ENCODE results near the gene FHAD1. TPM values are rescaled to one million over a fixed set of nuclear protein-coding genes. Genes with fewer than 3 reads are reported as not detected.
A peak's percentile ranks its signal among the peaks of the same experiment; 100 is the strongest.

FHAD1 gene
- total and polyA plus RNA-seq, 11 donors, result 0.06 to 1.1 (median 0.12) TPM; not detected in 4

DNA sequence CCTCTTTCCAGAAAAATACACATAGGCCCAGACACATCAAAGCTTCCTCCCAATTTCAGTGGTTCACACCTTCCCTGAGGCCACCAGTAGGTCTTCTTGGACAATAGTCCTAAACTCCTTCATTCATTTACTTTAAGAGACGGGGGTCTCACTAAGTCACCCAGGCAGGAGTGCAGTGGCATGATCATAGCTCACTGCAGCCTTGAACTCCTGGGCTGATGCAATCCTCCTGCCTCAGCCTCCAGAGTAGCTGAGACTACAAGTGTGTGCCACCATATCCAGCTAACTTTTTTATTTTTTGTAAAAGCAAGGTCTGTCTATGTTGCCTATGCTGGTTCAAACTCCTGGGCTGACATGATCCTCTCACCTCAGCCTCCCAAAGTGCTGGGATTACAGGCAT, 8.2 kb upstream of the FHAD1 start:
- intact Hi-C loops (cut with DNase I), result no loop called here
- no peak overlapping the region for H3K4me3 ChIP-seq
- no peaks in the 10 kb centered on the region for H3K4me1 ChIP-seq
- H3K36me3 ChIP-seq, result no peaks in the 10 kb centered on the region
- peaks cover 0 to 6% (median 0%) of the 10 kb centered on the region in 9 donors for H3K27me3 ChIP-seq
- WGBS, 4 donors, result 93 to 100% (median 99%) methylated on average over 1 of the region's 1 CpG
- no peaks in the 10 kb centered on the region for H3K9me3 ChIP-seq
- TF ChIP-seq, protein P1, sequence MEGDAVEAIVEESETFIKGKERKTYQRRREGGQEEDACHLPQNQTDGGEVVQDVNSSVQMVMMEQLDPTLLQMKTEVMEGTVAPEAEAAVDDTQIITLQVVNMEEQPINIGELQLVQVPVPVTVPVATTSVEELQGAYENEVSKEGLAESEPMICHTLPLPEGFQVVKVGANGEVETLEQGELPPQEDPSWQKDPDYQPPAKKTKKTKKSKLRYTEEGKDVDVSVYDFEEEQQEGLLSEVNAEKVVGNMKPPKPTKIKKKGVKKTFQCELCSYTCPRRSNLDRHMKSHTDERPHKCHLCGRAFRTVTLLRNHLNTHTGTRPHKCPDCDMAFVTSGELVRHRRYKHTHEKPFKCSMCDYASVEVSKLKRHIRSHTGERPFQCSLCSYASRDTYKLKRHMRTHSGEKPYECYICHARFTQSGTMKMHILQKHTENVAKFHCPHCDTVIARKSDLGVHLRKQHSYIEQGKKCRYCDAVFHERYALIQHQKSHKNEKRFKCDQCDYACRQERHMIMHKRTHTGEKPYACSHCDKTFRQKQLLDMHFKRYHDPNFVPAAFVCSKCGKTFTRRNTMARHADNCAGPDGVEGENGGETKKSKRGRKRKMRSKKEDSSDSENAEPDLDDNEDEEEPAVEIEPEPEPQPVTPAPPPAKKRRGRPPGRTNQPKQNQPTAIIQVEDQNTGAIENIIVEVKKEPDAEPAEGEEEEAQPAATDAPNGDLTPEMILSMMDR (IDR thresholded peaks at IDR 0.05), result no peak
- TF ChIP-seq POLR2A (IDR thresholded peaks at IDR 0.05), result no peak
- DNase-seq, result no peak
- no peak for ATAC-seq
- H3K27ac ChIP-seq, result no peak overlapping the region

DNA sequence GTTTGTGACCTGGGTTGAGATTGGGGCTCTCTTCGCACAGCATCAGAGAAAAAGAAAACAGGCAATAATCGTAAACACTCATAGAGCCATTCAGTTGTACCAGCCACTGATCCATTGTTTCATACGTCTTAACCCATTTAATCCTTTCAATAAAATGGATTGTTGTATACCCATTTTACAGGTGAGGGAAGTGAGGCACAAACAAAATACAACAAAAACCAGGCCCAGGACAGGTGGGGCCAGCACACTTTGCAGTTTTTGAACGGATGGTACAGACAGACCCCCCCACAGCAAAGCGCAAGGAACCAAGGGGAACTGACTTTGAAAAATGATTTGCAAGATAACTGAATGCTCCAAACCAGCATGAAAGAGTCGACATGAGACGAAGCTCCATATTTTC, 4.3 kb upstream of the FHAD1 start:
- 87 to 93% (median 88%) methylated on average over 7 of the region's 7 CpGs for WGBS, 4 donors
- DNase-seq (no peak), ATAC-seq (no peak)
- TF ChIP-seq POLR2A (IDR thresholded peaks at IDR 0.05), result no peak
- TF ChIP-seq, protein P1 (IDR thresholded peaks at IDR 0.05), result no peak
- no peaks in the 10 kb centered on the region for H3K36me3 ChIP-seq
- no peak overlapping the region for H3K4me3 ChIP-seq
- intact Hi-C loops (cut with DNase I), result no loop called here
- peaks cover 0 to 15% (median 7%) of the 10 kb centered on the region in 9 donors for H3K27me3 ChIP-seq
- peak overlapping the region in 1 of 12 donors; percentile 55 for H3K27ac ChIP-seq
- H3K4me1 ChIP-seq, result peaks cover 0 to 14% (median 4%) of the 10 kb centered on the region in 12 donors
- no peaks in the 10 kb centered on the region for H3K9me3 ChIP-seq

DNA sequence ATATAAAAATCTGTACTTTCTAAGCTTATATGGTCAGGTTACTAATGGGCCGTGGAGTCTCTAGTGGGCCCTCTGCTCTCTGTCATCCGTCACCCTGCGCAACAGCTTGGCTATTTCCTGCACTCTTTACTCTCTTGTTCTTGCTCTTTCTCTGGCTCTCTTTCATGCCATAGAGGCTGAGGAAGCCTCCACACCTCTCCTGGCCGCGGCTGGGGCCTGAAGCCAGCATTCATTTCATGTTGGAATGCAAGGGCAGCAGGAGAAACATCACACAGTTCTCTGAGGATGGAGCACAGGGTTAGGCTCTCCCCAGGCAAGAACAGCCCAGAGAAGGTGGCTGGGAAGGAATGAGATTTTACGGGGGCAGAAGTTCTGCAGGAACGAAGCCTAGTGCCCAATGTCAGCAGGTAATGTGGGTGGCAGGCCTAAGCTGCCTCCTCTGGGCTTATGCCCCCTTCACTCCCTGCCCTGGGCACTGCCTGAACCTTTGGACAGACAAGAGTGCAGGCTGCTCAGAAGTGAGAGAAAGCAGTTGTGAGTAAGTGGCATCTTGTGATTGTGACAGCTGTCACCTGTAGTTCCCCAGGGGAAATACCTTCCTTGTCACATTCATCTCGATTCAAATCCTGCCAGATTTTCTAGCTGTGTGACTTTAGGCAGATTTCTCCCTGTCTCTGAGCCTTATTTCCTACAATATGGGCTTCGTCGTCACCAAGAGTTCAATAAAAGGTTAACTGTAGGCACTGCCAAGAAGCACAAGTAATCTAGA, 3.6 kb upstream of the FHAD1 start:
- no peak for TF ChIP-seq POLR2A (IDR thresholded peaks at IDR 0.05)
- TF ChIP-seq, protein P1 (IDR thresholded peaks at IDR 0.05), result no peak
- Histone ChIP-seq H3K27me3 (peaks cover 0 to 19% (median 7%) of the 10 kb centered on the region in 9 donors), H3K27ac (peak overlapping the region in 1 of 12 donors; percentile 55), H3K36me3 (no peaks in the 10 kb centered on the region), H3K9me3 (no peaks in the 10 kb centered on the region), H3K4me1 (peaks cover 0 to 18% (median 4%) of the 10 kb centered on the region in 12 donors), H3K4me3 (no peak overlapping the region)
- WGBS, 4 donors, result 60 to 69% (median 62%) methylated on average over 10 of the region's 10 CpGs
- intact Hi-C loops (cut with DNase I), result no loop called here
- DNase-seq, result no peak
- no peak for ATAC-seq

DNA sequence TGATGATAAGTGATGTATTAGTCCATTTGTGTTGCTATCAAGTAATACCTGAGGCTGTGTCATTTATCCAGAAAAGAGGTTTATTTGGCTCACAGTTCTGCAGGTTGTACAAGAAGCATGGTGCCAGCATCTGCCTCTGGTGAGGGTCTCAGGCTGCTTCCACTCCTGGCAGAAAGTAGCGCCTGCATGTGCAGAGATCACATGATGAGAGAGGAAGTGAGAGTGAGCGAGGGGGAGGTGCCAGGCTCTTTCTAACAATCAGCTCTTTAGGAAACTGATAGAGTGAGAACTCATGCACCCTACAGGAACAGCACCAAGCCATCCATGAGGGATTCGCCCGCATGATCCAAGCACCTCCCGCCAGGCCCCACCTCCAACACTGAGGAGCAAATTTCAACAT, 2.2 kb upstream of the FHAD1 start:
- Histone ChIP-seq H3K27me3 (peaks cover 0 to 27% (median 11%) of the 10 kb centered on the region in 9 donors), H3K9me3 (no peaks in the 10 kb centered on the region), H3K27ac (peak overlapping the region in 1 of 12 donors; percentile 43), H3K4me3 (no peak overlapping the region), H3K36me3 (no peaks in the 10 kb centered on the region), H3K4me1 (peaks cover 0 to 26% (median 4%) of the 10 kb centered on the region in 12 donors)
- no peak for TF ChIP-seq POLR2A (IDR thresholded peaks at IDR 0.05)
- TF ChIP-seq, protein P1 (IDR thresholded peaks at IDR 0.05), result no peak
- 84 to 94% (median 92%) methylated on average over 5 of the region's 5 CpGs for WGBS, 4 donors
- ATAC-seq (no peak), DNase-seq (no peak)
- intact Hi-C loops (cut with DNase I), result no loop called here
